ENCODE results near the gene SLC17A4. TPM values are rescaled to one million over a fixed set of nuclear protein-coding genes. Genes with fewer than 3 reads are reported as not detected.

Gene SLC17A4
- total RNA-seq: not detected
- polyA plus RNA-seq: not detected
- total RNA-seq: not detected

GRCh38 chr6:25754535-25754934, at the start of gene SLC17A4:
SLC17A4 (plus strand) TSS chr6:25754742; CDS start chr6:25761963, 7,221 bp downstream.
- Histone ChIP-seq H3K36me3 (ENCODE audit: control insufficient read depth in 2 of 3, insufficient read depth in 3 of 3, low read length in 3 of 3) (no peaks in the 10 kb centered on the region), H3K9me3 (ENCODE audit: control insufficient read depth in 2 of 3, low read length in 3 of 3) (no peaks in the 10 kb centered on the region), H3K4me1 (ENCODE audit: control insufficient read depth in 2 of 2, insufficient read depth in 2 of 2, low read length in 2 of 2) (no peaks in the 10 kb centered on the region), H3K27ac (ENCODE audit: low read depth, low read length) (no peak within 1 kb of the TSS), H3K27me3 (ENCODE audit: control insufficient read depth in 2 of 2, insufficient read depth in 2 of 2, low read length in 2 of 2) (no peaks in the 10 kb centered on the region), H3K4me3 (ENCODE audit: low read length) (no peak within 1 kb of the TSS)
- no peak for DNase-seq
- peaks cover 5 to 27% (median 7%) of the 10 kb centered on the region in 5 donors for H3K27me3 Mint-ChIP-seq
- no peaks in the 10 kb centered on the region for H3K4me1 Mint-ChIP-seq
- no peaks in the 10 kb centered on the region for H3K9me3 Mint-ChIP-seq
- intact Hi-C loops (cut with micrococcal nuclease): no loop called here
- CTCF ChIA-PET: no interaction called here
- ATAC-seq: no peak
- no peak within 1 kb of the TSS for H3K4me3 Mint-ChIP-seq
- POLR2A ChIA-PET: no interaction called here
- H3K27ac Mint-ChIP-seq: no peak within 1 kb of the TSS
- H3K36me3 Mint-ChIP-seq: no peaks in the 10 kb centered on the region

- ChIA-PET CTCF (no interaction called here), POLR2A (no interaction called here)
- DNase-seq (no peak), ATAC-seq (no peak)
- Histone ChIP-seq H3K4me3 (ENCODE audit: low read length) (no peak overlapping the region), H3K9me3 (ENCODE audit: control insufficient read depth in 2 of 3, low read length in 3 of 3) (no peaks in the 10 kb centered on the region), H3K36me3 (ENCODE audit: control insufficient read depth in 2 of 3, insufficient read depth in 3 of 3, low read length in 3 of 3) (no peaks in the 10 kb centered on the region), H3K4me1 (ENCODE audit: control insufficient read depth in 2 of 2, insufficient read depth in 2 of 2, low read length in 2 of 2) (no peaks in the 10 kb centered on the region), H3K27ac (ENCODE audit: low read depth, low read length) (no peak overlapping the region), H3K27me3 (ENCODE audit: control insufficient read depth in 2 of 2, insufficient read depth in 2 of 2, low read length in 2 of 2) (no peaks in the 10 kb centered on the region)
- Mint-ChIP-seq H3K4me3 (no peak overlapping the region), H3K4me1 (no peaks in the 10 kb centered on the region), H3K36me3 (no peaks in the 10 kb centered on the region), H3K27me3 (peaks cover 4 to 32% (median 9%) of the 10 kb centered on the region in 5 donors), H3K9me3 (no peaks in the 10 kb centered on the region), H3K27ac (no peak overlapping the region)
- intact Hi-C loops (cut with micrococcal nuclease): no loop called here
Observed at GRCh38 chr6:25706314-25707014, 48.1 kb upstream of the SLC17A4 start.

GRCh38 chr6:25709761-25710160, 44.8 kb upstream of the SLC17A4 start:
- H3K36me3 ChIP-seq (ENCODE audit: control insufficient read depth in 2 of 3, insufficient read depth in 3 of 3, low read length in 3 of 3): no peaks in the 10 kb centered on the region
- Mint-ChIP-seq H3K27ac (no peak overlapping the region), H3K36me3 (no peaks in the 10 kb centered on the region), H3K27me3 (peaks cover 4 to 20% (median 8%) of the 10 kb centered on the region in 5 donors), H3K4me3 (no peak overlapping the region), H3K4me1 (no peaks in the 10 kb centered on the region), H3K9me3 (peaks cover 0 to under 1% (median 0%) of the 10 kb centered on the region in 11 donors)
- H3K9me3 ChIP-seq (ENCODE audit: control insufficient read depth in 2 of 3, low read length in 3 of 3): no peaks in the 10 kb centered on the region
- H3K4me3 ChIP-seq (ENCODE audit: low read length): no peak overlapping the region
- H3K27ac ChIP-seq (ENCODE audit: low read depth, low read length): no peak overlapping the region
- ChIA-PET CTCF (interaction anchor here (1.6 kb wide), 1 partner anchor 10 kb away, joined by 6 read pairs; no protein-coding TSS in a partner anchor), POLR2A (no interaction called here)
- H3K4me1 ChIP-seq (ENCODE audit: control insufficient read depth in 2 of 2, insufficient read depth in 2 of 2, low read length in 2 of 2): no peaks in the 10 kb centered on the region
- DNase-seq (no peak), ATAC-seq (no peak)
- no peaks in the 10 kb centered on the region for H3K27me3 ChIP-seq (ENCODE audit: control insufficient read depth in 2 of 2, insufficient read depth in 2 of 2, low read length in 2 of 2)
- intact Hi-C loops (cut with micrococcal nuclease): no loop called here

GRCh38 chr6:25710287-25710686, 44.3 kb upstream of the SLC17A4 start:
- H3K27me3 ChIP-seq (ENCODE audit: control insufficient read depth in 2 of 2, insufficient read depth in 2 of 2, low read length in 2 of 2): no peaks in the 10 kb centered on the region
- no peak overlapping the region for H3K27ac ChIP-seq (ENCODE audit: low read depth, low read length)
- ChIA-PET POLR2A (no interaction called here), CTCF (interaction anchor here (1.6 kb wide), 1 partner anchor 10 kb away, joined by 6 read pairs; no protein-coding TSS in a partner anchor)
- H3K4me3 ChIP-seq (ENCODE audit: low read length): no peak overlapping the region
- H3K9me3 ChIP-seq (ENCODE audit: control insufficient read depth in 2 of 3, low read length in 3 of 3): no peaks in the 10 kb centered on the region
- intact Hi-C loops (cut with micrococcal nuclease): no loop called here
- Mint-ChIP-seq H3K27me3 (peaks cover 4 to 19% (median 8%) of the 10 kb centered on the region in 5 donors), H3K36me3 (no peaks in the 10 kb centered on the region), H3K4me1 (no peaks in the 10 kb centered on the region), H3K4me3 (no peak overlapping the region), H3K9me3 (peaks cover 0 to 1% (median 0%) of the 10 kb centered on the region in 11 donors), H3K27ac (no peak overlapping the region)
- DNase-seq: no peak
- no peaks in the 10 kb centered on the region for H3K4me1 ChIP-seq (ENCODE audit: control insufficient read depth in 2 of 2, insufficient read depth in 2 of 2, low read length in 2 of 2)
- H3K36me3 ChIP-seq (ENCODE audit: control insufficient read depth in 2 of 3, insufficient read depth in 3 of 3, low read length in 3 of 3): no peaks in the 10 kb centered on the region
- ATAC-seq: no peak

- CTCF ChIA-PET: interaction anchor here (0.7 kb wide), 2 partner anchors 35 to 1504 kb away, joined by 3 read pairs; no protein-coding TSS in a partner anchor
- Mint-ChIP-seq H3K27ac (peak overlapping the region in 1 of 9 donors; percentile 42), H3K4me1 (no peaks in the 10 kb centered on the region)
Observed at GRCh38 chr6:25713824-25714223, 40.7 kb upstream of the SLC17A4 start.

GRCh38 chr6:25714765-25715164, 39.8 kb upstream of the SLC17A4 start:
- no peak overlapping the region for H3K4me3 Mint-ChIP-seq
- Histone ChIP-seq H3K27ac (ENCODE audit: low read depth, low read length) (no peak overlapping the region), H3K4me3 (ENCODE audit: low read length) (no peak overlapping the region), H3K27me3 (ENCODE audit: control insufficient read depth in 2 of 2, insufficient read depth in 2 of 2, low read length in 2 of 2) (no peaks in the 10 kb centered on the region), H3K9me3 (ENCODE audit: control insufficient read depth in 2 of 3, low read length in 3 of 3) (no peaks in the 10 kb centered on the region), H3K36me3 (ENCODE audit: control insufficient read depth in 2 of 3, insufficient read depth in 3 of 3, low read length in 3 of 3) (no peaks in the 10 kb centered on the region), H3K4me1 (ENCODE audit: control insufficient read depth in 2 of 2, insufficient read depth in 2 of 2, low read length in 2 of 2) (no peaks in the 10 kb centered on the region)
- DNase-seq: no peak
- H3K36me3 Mint-ChIP-seq: no peaks in the 10 kb centered on the region
- H3K27ac Mint-ChIP-seq: no peak overlapping the region
- POLR2A ChIA-PET: no interaction called here
- CTCF ChIA-PET: interaction anchor here (0.7 to 1.3 kb wide), 2 partner anchors 10 to 15 kb away, joined by 3 read pairs; no protein-coding TSS in a partner anchor
- peaks cover 0 to 1% (median 0%) of the 10 kb centered on the region in 11 donors for H3K9me3 Mint-ChIP-seq
- no peaks in the 10 kb centered on the region for H3K4me1 Mint-ChIP-seq
- no peak for ATAC-seq
- intact Hi-C loops (cut with micrococcal nuclease): no loop called here
- H3K27me3 Mint-ChIP-seq: peaks cover 0 to 22% (median 0%) of the 10 kb centered on the region in 5 donors

More at GRCh38 chr6:25713824-25714223, 40.7 kb upstream of the SLC17A4 start:
- no peak for DNase-seq
- Mint-ChIP-seq H3K36me3 (no peaks in the 10 kb centered on the region), H3K9me3 (peaks cover 0 to 1% (median 0%) of the 10 kb centered on the region in 11 donors), H3K4me3 (no peak overlapping the region), H3K27me3 (peaks cover 0 to 14% (median 0%) of the 10 kb centered on the region in 5 donors)
- POLR2A ChIA-PET: no interaction called here
- Histone ChIP-seq H3K9me3 (ENCODE audit: control insufficient read depth in 2 of 3, low read length in 3 of 3) (no peaks in the 10 kb centered on the region), H3K4me3 (ENCODE audit: low read length) (no peak overlapping the region), H3K27ac (ENCODE audit: low read depth, low read length) (no peak overlapping the region), H3K36me3 (ENCODE audit: control insufficient read depth in 2 of 3, insufficient read depth in 3 of 3, low read length in 3 of 3) (no peaks in the 10 kb centered on the region), H3K4me1 (ENCODE audit: control insufficient read depth in 2 of 2, insufficient read depth in 2 of 2, low read length in 2 of 2) (no peaks in the 10 kb centered on the region), H3K27me3 (ENCODE audit: control insufficient read depth in 2 of 2, insufficient read depth in 2 of 2, low read length in 2 of 2) (no peaks in the 10 kb centered on the region)
- ATAC-seq: no peak
- intact Hi-C loops (cut with micrococcal nuclease): no loop called here

- ATAC-seq: no peak
- Mint-ChIP-seq H3K27me3 (peaks cover 0 to 26% (median 0%) of the 10 kb centered on the region in 5 donors), H3K4me3 (no peak overlapping the region), H3K36me3 (no peaks in the 10 kb centered on the region), H3K9me3 (peaks cover 0 to 1% (median 0%) of the 10 kb centered on the region in 11 donors), H3K27ac (no peak overlapping the region), H3K4me1 (no peaks in the 10 kb centered on the region)
- Histone ChIP-seq H3K36me3 (ENCODE audit: control insufficient read depth in 2 of 3, insufficient read depth in 3 of 3, low read length in 3 of 3) (no peaks in the 10 kb centered on the region), H3K4me1 (ENCODE audit: control insufficient read depth in 2 of 2, insufficient read depth in 2 of 2, low read length in 2 of 2) (no peaks in the 10 kb centered on the region), H3K4me3 (ENCODE audit: low read length) (no peak overlapping the region), H3K27ac (ENCODE audit: low read depth, low read length) (no peak overlapping the region), H3K9me3 (ENCODE audit: control insufficient read depth in 2 of 3, low read length in 3 of 3) (no peaks in the 10 kb centered on the region), H3K27me3 (ENCODE audit: control insufficient read depth in 2 of 2, insufficient read depth in 2 of 2, low read length in 2 of 2) (no peaks in the 10 kb centered on the region)
- DNase-seq: no peak
- CTCF ChIA-PET: interaction anchor here (0.5 to 1.3 kb wide), 2 partner anchors 14 to 288 kb away, joined by 3 to 5 read pairs; no protein-coding TSS in a partner anchor
- POLR2A ChIA-PET: interaction anchor here (0.9 kb wide), 1 partner anchor 30 kb away, joined by 3 read pairs; no protein-coding TSS in a partner anchor
- intact Hi-C loops (cut with micrococcal nuclease): no loop called here
Observed at GRCh38 chr6:25715794-25716193, 38.7 kb upstream of the SLC17A4 start.

Data from naive thymus-derived CD4-positive, alpha-beta T cell (primary cell).